Measurements from ENCODE around the gene CTAG1A.
"Not testable (repeated sequence)": the region's sequence is repeated elsewhere in the genome, so short reads cannot be mapped to it uniquely, and the experiment has no call there.

CTAG1A gene

GRCh38 chrX:154584585-154585183, at the start of gene CTAG1A:
Gene CTAG1A, plus strand, starts transcription at chrX:154585133. Its CDS starts 74 bp downstream, at chrX:154585207.
- DNase-seq, result not testable (repeated sequence)

- DNase-seq, result no peak
These were observed 49.0 kb upstream of the CTAG1A start for GRCh38 chrX:154535892-154536291.

GRCh38 chrX:154539077-154539476, 45.9 kb upstream of the CTAG1A start:
- no peak for DNase-seq

- not testable (repeated sequence) for DNase-seq
These were observed 44.6 kb upstream of the CTAG1A start for GRCh38 chrX:154540365-154540764.

GRCh38 chrX:154540897-154541535, 43.9 kb upstream of the CTAG1A start:
- no peak for DNase-seq

GRCh38 chrX:154541589-154541895, 43.4 kb upstream of the CTAG1A start:
- no peak for DNase-seq

GRCh38 chrX:154541896-154542722, 42.8 kb upstream of the CTAG1A start:
- no peak for DNase-seq

GRCh38 chrX:154542723-154543424, 42.1 kb upstream of the CTAG1A start:
- DNase-seq, result no peak

- no peak for DNase-seq
These were observed 39.2 kb upstream of the CTAG1A start for GRCh38 chrX:154545673-154546274.

GRCh38 chrX:154546354-154547244, 38.3 kb upstream of the CTAG1A start, which contains the start of gene G6PD:
Gene G6PD, minus strand, starts transcription at chrX:154546846. Its CDS starts 691 bp downstream, at chrX:154546155.
- peak; percentile 52 for DNase-seq

GRCh38 chrX:154547245-154548027, 37.5 kb upstream of the CTAG1A start, which contains the start of gene IKBKG:
Gene IKBKG, plus strand, starts transcription at chrX:154547620. Its CDS starts 4,383 bp downstream, at chrX:154552003.
- DNase-seq, result peak; percentile 88

- DNase-seq, result peak; percentile 7
These were observed 37.0 kb upstream of the CTAG1A start for GRCh38 chrX:154548028-154548316.

GRCh38 chrX:154549766-154550165, 35.2 kb upstream of the CTAG1A start:
- no peak for DNase-seq

- not testable (repeated sequence) for DNase-seq
These were observed 32.7 kb upstream of the CTAG1A start for GRCh38 chrX:154552112-154552806.

- DNase-seq, result not testable (repeated sequence)
These were observed 26.8 kb upstream of the CTAG1A start for GRCh38 chrX:154558060-154558690.

GRCh38 chrX:154558896-154559295, 26.0 kb upstream of the CTAG1A start:
- DNase-seq, result not testable (repeated sequence)

- DNase-seq, result not testable (repeated sequence)
These were observed 24.6 kb upstream of the CTAG1A start for GRCh38 chrX:154560326-154560725.

- not testable (repeated sequence) for DNase-seq
These were observed 22.6 kb upstream of the CTAG1A start for GRCh38 chrX:154562295-154562694.

GRCh38 chrX:154570361-154570760, 14.6 kb upstream of the CTAG1A start:
- DNase-seq, result not testable (repeated sequence)

GRCh38 chrX:154573061-154573460, 11.9 kb upstream of the CTAG1A start:
- not testable (repeated sequence) for DNase-seq

Data from NCI-H510A treated with DMSO at 0.1 percent for 48 hours (cell line).